H1 (cell line): ENCODE measurements around the gene CREBL2. TPM values are rescaled to one million over a fixed set of nuclear protein-coding genes. Genes with fewer than 3 reads are reported as not detected.

ENCODE experiments used
- CTCF ChIA-PET: fragments of 300-600 bp; sonication (Branson Sonifier 250); formaldehyde crosslinking; loops from one replicate; lab custom pipeline; 2021; ENCODE audit not compliant: partially characterized antibody; lab: Charles Lee
- POLR2A ChIA-PET: fragments of 300-600 bp; sonication (Branson Sonifier 250); formaldehyde crosslinking; loops from one replicate; lab custom pipeline; 2021; ENCODE audit warnings: inconsistent platforms; ENCODE audit not compliant: partially characterized antibody; lab: Charles Lee
- DNase-seq, 2 experiments: peaks; one replicate each; pipeline versions ENCODE4 v3.0.0 to v3.0.0-alpha.2; 2010 to 2022; ENCODE audit warnings: low spot score in 2 of 2, low read depth in 1 of 2, mixed read lengths in 1 of 2
- FAIRE-seq: peaks from 2 replicates; lab custom pipeline; 2011; peaks lifted over from hg19 to GRCh38; lab: Jason Lieb, UNC
- H2AFZ ChIP-seq: 2 replicates; pipeline ENCODE4 v1.8.1; 2012; ENCODE audit warnings: low read length, inconsistent platforms
- H2AK5ac ChIP-seq: 2 replicates; pipeline ENCODE4 v1.6.1; 2013; ENCODE audit warnings: low read depth, low read length
- H2BK120ac ChIP-seq: replicated peaks from 2 replicates; pipeline ENCODE3; 2013; ENCODE audit warnings: low read depth, low read length, inconsistent platforms
- H2BK12ac ChIP-seq: 2 replicates; pipeline ENCODE4 v1.6.1; 2013; ENCODE audit warnings: low read depth, low read length
- H2BK15ac ChIP-seq: 2 replicates; pipeline ENCODE4 v1.6.1; 2013; ENCODE audit warnings: low read length
- H2BK20ac ChIP-seq: 2 replicates; pipeline ENCODE4 v1.6.1; 2013; ENCODE audit warnings: low read length
- H2BK5ac ChIP-seq: 2 replicates; pipeline ENCODE4 v1.6.1; 2013; ENCODE audit warnings: low read depth, low read length
- H3K14ac ChIP-seq: 2 replicates; pipeline ENCODE4 v1.6.1; 2013; ENCODE audit warnings: inconsistent platforms; ENCODE audit not compliant: insufficient read length
- H3K18ac ChIP-seq: 2 replicates; pipeline ENCODE4 v1.6.1; 2013; ENCODE audit warnings: low read length; ENCODE audit errors: extremely low read depth
- H3K23ac ChIP-seq: 2 replicates; pipeline ENCODE4 v1.6.1; 2013; ENCODE audit warnings: inconsistent platforms; ENCODE audit not compliant: insufficient read length
- H3K23me2 ChIP-seq: 2 replicates; pipeline ENCODE4 v1.6.1; 2013; ENCODE audit warnings: low read depth, low read length
- H3K27ac ChIP-seq: 2 replicates; pipeline ENCODE4 v1.6.1; 2011; ENCODE audit warnings: low read depth, low read length, inconsistent platforms
- H3K27me3 ChIP-seq, 4 experiments: replicated peaks in 1 of 4; 1 replicate in 1 of 4; 2 replicates in 3 of 4; pipeline versions ENCODE4 v1.6.1 to v1.8.1; 2011 to 2013; ENCODE audit warnings: low read length in 3 of 4, mild to moderate bottlenecking in 3 of 4, inconsistent platforms in 2 of 4, mixed read lengths in 2 of 4, moderate library complexity in 1 of 4; ENCODE audit not compliant: control insufficient read depth in 3 of 4, insufficient read depth in 3 of 4; ENCODE audit errors: extremely low read depth in 1 of 4
- H3K36me3 ChIP-seq, 4 experiments: 2 replicates each; pipeline versions ENCODE4 v1.6.1 to v1.8.1; 2011 to 2013; ENCODE audit warnings: mild to moderate bottlenecking in 4 of 4, low read length in 3 of 4, moderate library complexity in 2 of 4, control low read depth in 1 of 4, inconsistent platforms in 1 of 4; ENCODE audit not compliant: insufficient read depth in 4 of 4, control insufficient read depth in 2 of 4
- H3K4ac ChIP-seq: replicated peaks from 2 replicates; pipeline ENCODE3; 2013; ENCODE audit warnings: low read length, low read depth, mixed read lengths, inconsistent platforms; ENCODE audit not compliant: insufficient read length
- H3K4me1 ChIP-seq, 4 experiments: replicated peaks in 1 of 4; 1 replicate in 1 of 4; 2 replicates in 3 of 4; pipeline versions ENCODE4 v1.6.1 to v1.8.1; 2011 to 2013; ENCODE audit warnings: low read length in 3 of 4, inconsistent platforms in 2 of 4, mixed read lengths in 1 of 4; ENCODE audit not compliant: insufficient read depth in 4 of 4, control insufficient read depth in 3 of 4
- H3K4me2 ChIP-seq, 2 experiments: 2 replicates each; pipeline versions ENCODE4 v1.6.1 to v1.8.1; 2011 to 2013; ENCODE audit warnings: low read depth in 2 of 2, low read length in 2 of 2, control low read depth in 1 of 2, inconsistent platforms in 1 of 2, mild to moderate bottlenecking in 1 of 2; ENCODE audit not compliant: insufficient read depth in 1 of 2
- H3K4me3 ChIP-seq, 4 experiments: fragments of 200-600, 300-600 bp in 1 of 4; sonication (generic), shearing (Covaris generic), sonication (Bioruptor Twin) in 1 of 4; 2 replicates each; pipeline versions ENCODE4 v1.5.1 to v1.8.1; 2011 to 2016; ENCODE audit warnings: low read length in 4 of 4, low read depth in 3 of 4, control low read depth in 2 of 4, inconsistent platforms in 2 of 4, mild to moderate bottlenecking in 2 of 4, mixed read lengths in 1 of 4, moderate library complexity in 1 of 4; ENCODE audit not compliant: insufficient read depth in 2 of 4; ENCODE audit errors: extremely low read depth in 1 of 4
- H3K56ac ChIP-seq: replicated peaks from 2 replicates; pipeline ENCODE3; 2013; ENCODE audit warnings: low read depth, mild to moderate bottlenecking, mixed read lengths, low read length, inconsistent platforms; ENCODE audit not compliant: insufficient read length
- H3K79me1 ChIP-seq: 2 replicates; pipeline ENCODE4 v1.6.1; 2013; ENCODE audit warnings: low read depth, low read length, control low read depth
- H3K79me2 ChIP-seq, 2 experiments: 2 replicates each; pipeline versions ENCODE4 v1.6.1 to v1.8.1; 2012 to 2013; ENCODE audit warnings: low read length in 2 of 2, mild to moderate bottlenecking in 2 of 2, inconsistent platforms in 1 of 2; ENCODE audit not compliant: insufficient read depth in 2 of 2, control insufficient read depth in 1 of 2
- H3K9ac ChIP-seq, 4 experiments: replicated peaks in 1 of 4; 1 replicate in 1 of 4; 2 replicates in 3 of 4; pipeline versions ENCODE4 v1.6.1 to v1.8.1; 2011 to 2013; ENCODE audit warnings: low read depth in 3 of 4, low read length in 3 of 4, control low read depth in 2 of 4, mild to moderate bottlenecking in 2 of 4, moderate library complexity in 2 of 4, inconsistent platforms in 1 of 4; ENCODE audit errors: extremely low read depth in 1 of 4
- H3K9me3 ChIP-seq, 2 experiments: 2 replicates each; pipeline versions ENCODE4 v1.6.1 to v1.8.1; 2012 to 2013; ENCODE audit warnings: mild to moderate bottlenecking in 2 of 2, moderate library complexity in 2 of 2, control low read depth in 1 of 2, inconsistent platforms in 1 of 2, low read depth in 1 of 2, low read length in 1 of 2, mixed read lengths in 1 of 2; ENCODE audit not compliant: insufficient read depth in 2 of 2
- H4K20me1 ChIP-seq, 2 experiments: replicated peaks in 1 of 2; 2 replicates each; pipeline versions ENCODE3 to v1.8.1; 2011 to 2013; ENCODE audit warnings: inconsistent platforms in 2 of 2, low read length in 2 of 2, mild to moderate bottlenecking in 1 of 2; ENCODE audit not compliant: insufficient read depth in 2 of 2, control insufficient read depth in 1 of 2
- H4K5ac ChIP-seq: 2 replicates; pipeline ENCODE4 v1.6.1; 2013; ENCODE audit warnings: low read length, low read depth, mixed read lengths, inconsistent platforms; ENCODE audit not compliant: insufficient read length
- H4K8ac ChIP-seq: 2 replicates; pipeline ENCODE4 v1.8.0; 2013; ENCODE audit warnings: mild to moderate bottlenecking, moderate library complexity, low read length, inconsistent platforms; ENCODE audit not compliant: insufficient read depth; ENCODE audit errors: extremely low read depth
- H4K91ac ChIP-seq: replicated peaks from 2 replicates; pipeline ENCODE3; 2013; ENCODE audit warnings: low read length, mixed read lengths, inconsistent platforms; ENCODE audit not compliant: insufficient read length
- EGR1 ChIP-seq: IDR thresholded peaks from 2 replicates; pipeline ENCODE4 v1.6.1; 2011; ENCODE audit warnings: low read depth, low read length, borderline replicate concordance
- RBBP5 ChIP-seq: IDR thresholded peaks from 2 replicates; pipeline ENCODE4 v1.7.1; 2012; ENCODE audit warnings: low read depth, mild to moderate bottlenecking, inconsistent platforms, low read length, moderate library complexity, borderline replicate concordance
- SAP30 ChIP-seq: fragments of 300-600 bp; sonication (generic); IDR thresholded peaks from 2 replicates; pipeline ENCODE4 v1.7.1; 2012; ENCODE audit warnings: low read length, moderate library complexity, mild to moderate bottlenecking, inconsistent platforms; ENCODE audit not compliant: insufficient read depth, insufficient replicate concordance
- SRF ChIP-seq: IDR thresholded peaks from 2 replicates; pipeline ENCODE4 v1.6.1; 2011; ENCODE audit warnings: mild to moderate bottlenecking, low read depth, low read length, moderate library complexity
- TBP ChIP-seq: IDR thresholded peaks from 2 replicates; pipeline ENCODE4 v1.6.1; 2011; ENCODE audit warnings: low read depth, low read length, improper control_type of control experiment
- YY1 ChIP-seq: IDR thresholded peaks from 2 replicates; pipeline ENCODE4 v1.6.1; 2011; ENCODE audit warnings: low read depth, mild to moderate bottlenecking, low read length
- ZNF274 ChIP-seq: IDR thresholded peaks from 2 replicates; pipeline ENCODE4 v1.7.0; 2012; ENCODE audit warnings: low read length, borderline replicate concordance; ENCODE audit errors: extremely low read depth
- WGBS, 2 experiments: shearing (Covaris generic) in 1 of 2; methylation state at CpG; one replicate each; pipeline versions ENCODE4 v1.1.6 to v1.1.7; 2013 to 2015; ENCODE audit warnings: low lambda C conversion rate in 2 of 2, mixed read lengths in 2 of 2, inconsistent platforms in 1 of 2, low coverage in 1 of 2, missing lambda C conversion rate in 1 of 2; ENCODE audit not compliant: insufficient replicate concordance in 2 of 2, insufficient coverage in 1 of 2, insufficient read length in 1 of 2; ENCODE audit errors: extremely low coverage in 1 of 2, missing lambda C conversion rate in 1 of 2; 5-methylcytosine and 5-hydroxymethylcytosine counted together
- polyA plus RNA-seq, 7 experiments: library from polyadenylated mRNA; depleted of rRNA in 3 of 7; stranded (reverse) in 5 of 7; unstranded in 2 of 7; fragments of >200 nt in 5 of 7; fragments of 200-250 nt in 2 of 7; gene quantifications; 1 replicate in 5 of 7; 2 replicates in 1 of 7; 4 replicates in 1 of 7; pipeline versions ENCODE4 v1.2.1 to v1.2.3, GENCODE V29; 2011 to 2013; ENCODE audit warnings: missing spikeins in 2 of 7, mixed read lengths in 2 of 7
- total RNA-seq: library from RNA; stranded (reverse); fragmentation: NEBNext Ultra II Directional; extraction: Animal tissue kit (Norgen Biotek cat#: 25700); gene quantifications from 2 replicates; pipeline ENCODE4 v1.2.1, GENCODE V29; 2021
- TF ChIP-seq, protein P1 (sequence below), 3 experiments: IDR thresholded peaks; 1 replicate in 2 of 3; 2 replicates in 1 of 3; pipeline versions ENCODE4 v1.5.1 to v1.6.1; 2011; ENCODE audit warnings: low read length in 3 of 3, mild to moderate bottlenecking in 3 of 3, inconsistent platforms in 2 of 3, low read depth in 1 of 3, moderate library complexity in 1 of 3; ENCODE audit not compliant: insufficient read depth in 1 of 3; ENCODE audit errors: control extremely low read depth in 1 of 3
- TF ChIP-seq, protein P2 (sequence below): IDR thresholded peaks from 2 replicates; pipeline ENCODE4 v1.6.1; 2012; ENCODE audit warnings: inconsistent platforms
- TF ChIP-seq, protein P3 (sequence below): IDR thresholded peaks from 2 replicates; pipeline ENCODE4 v1.6.1; 2011; ENCODE audit warnings: low read depth, mild to moderate bottlenecking, low read length; ENCODE audit not compliant: insufficient read depth

CREBL2 gene
- total and polyA plus RNA-seq, 2 of the 8 experiments (the other 6 are each of a cell fraction or from before 2014, with no cell fraction given) = 9.8 to 18.3 TPM

DNA sequence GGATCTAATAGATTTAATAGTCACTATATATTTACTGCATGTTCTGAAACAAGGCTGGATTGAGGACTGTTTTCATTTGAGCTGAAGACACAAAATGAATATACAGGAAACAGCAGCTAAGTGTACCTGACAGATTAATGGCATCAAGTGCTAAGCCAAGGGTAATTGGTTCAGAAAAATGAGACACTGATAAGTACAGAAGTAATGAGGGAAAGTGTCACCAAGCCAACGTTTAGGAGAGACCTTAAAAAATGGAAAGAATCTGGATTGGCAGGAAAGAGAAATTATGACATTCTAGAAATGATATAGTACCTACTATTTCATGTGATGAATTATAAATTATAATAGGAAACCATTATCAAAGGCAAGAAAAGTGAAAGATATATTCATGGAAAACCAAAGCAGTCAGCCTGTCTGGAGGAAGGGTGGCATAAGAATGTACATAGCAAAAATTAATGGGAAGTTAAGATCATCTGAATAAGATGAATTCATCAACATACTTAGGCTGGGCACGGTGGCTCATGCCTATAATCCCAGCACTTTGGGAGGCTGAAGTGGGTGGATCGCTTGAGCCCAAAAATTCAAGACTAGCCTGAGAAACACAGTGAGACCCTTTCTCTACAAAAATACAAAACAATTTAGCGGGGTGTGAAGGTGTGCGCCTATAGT is 28.0 kb upstream of the CREBL2 start:
- Histone ChIP-seq H3K36me3 (no peaks in the 10 kb centered on the region), H2BK15ac (no peak overlapping the region), H2BK120ac (no peak overlapping the region), H3K14ac (no peak overlapping the region), H3K27ac (no peak overlapping the region), H4K91ac (no peak overlapping the region), H3K9ac (no peak overlapping the region), H2AK5ac (no peak overlapping the region), H4K8ac (no peak overlapping the region), H2BK12ac (peak overlapping the region; percentile 75; the same call in 1 of the 2 replicates), H2AFZ (no peak overlapping the region), H3K4me2 (no peak overlapping the region), H3K4me3 (no peak overlapping the region), H3K18ac (no peak overlapping the region), H3K79me2 (no peaks in the 10 kb centered on the region), H4K20me1 (no peaks in the 10 kb centered on the region), H3K4me1 (no peaks in the 10 kb centered on the region; a peak in 1 of 7 replicates), H2BK5ac (no peak overlapping the region), H3K4ac (no peak overlapping the region), H4K5ac (no peak overlapping the region), H3K9me3 (no peaks in the 10 kb centered on the region), H3K56ac (no peak overlapping the region), H3K79me1 (no peaks in the 10 kb centered on the region), H3K23me2 (no peaks in the 10 kb centered on the region), H3K27me3 (no peaks in the 10 kb centered on the region), H2BK20ac (no peak overlapping the region), H3K23ac (no peak overlapping the region)
- ChIA-PET POLR2A (no interaction called here), CTCF (no interaction called here)
- DNase-seq (no peak), FAIRE-seq (no peak)
- WGBS, 2 experiments = 85% methylated on average over 5 of the region's 5 CpGs; no CpG with 5 or more reads in 1 of the 2 experiments
- TF ChIP-seq, protein P1, sequence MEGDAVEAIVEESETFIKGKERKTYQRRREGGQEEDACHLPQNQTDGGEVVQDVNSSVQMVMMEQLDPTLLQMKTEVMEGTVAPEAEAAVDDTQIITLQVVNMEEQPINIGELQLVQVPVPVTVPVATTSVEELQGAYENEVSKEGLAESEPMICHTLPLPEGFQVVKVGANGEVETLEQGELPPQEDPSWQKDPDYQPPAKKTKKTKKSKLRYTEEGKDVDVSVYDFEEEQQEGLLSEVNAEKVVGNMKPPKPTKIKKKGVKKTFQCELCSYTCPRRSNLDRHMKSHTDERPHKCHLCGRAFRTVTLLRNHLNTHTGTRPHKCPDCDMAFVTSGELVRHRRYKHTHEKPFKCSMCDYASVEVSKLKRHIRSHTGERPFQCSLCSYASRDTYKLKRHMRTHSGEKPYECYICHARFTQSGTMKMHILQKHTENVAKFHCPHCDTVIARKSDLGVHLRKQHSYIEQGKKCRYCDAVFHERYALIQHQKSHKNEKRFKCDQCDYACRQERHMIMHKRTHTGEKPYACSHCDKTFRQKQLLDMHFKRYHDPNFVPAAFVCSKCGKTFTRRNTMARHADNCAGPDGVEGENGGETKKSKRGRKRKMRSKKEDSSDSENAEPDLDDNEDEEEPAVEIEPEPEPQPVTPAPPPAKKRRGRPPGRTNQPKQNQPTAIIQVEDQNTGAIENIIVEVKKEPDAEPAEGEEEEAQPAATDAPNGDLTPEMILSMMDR (IDR thresholded peaks at IDR 0.05; ENCODE audit: control extremely low read depth in 1 of 3, insufficient read depth in 1 of 3, low read depth in 1 of 3, low read length in 3 of 3) = no peak
- TF ChIP-seq TBP (no peak), SRF (no peak), YY1 (no peak), RBBP5 (no peak), SAP30 (no peak), ZNF274 (no peak), EGR1 (no peak)
- TF ChIP-seq, protein P2, sequence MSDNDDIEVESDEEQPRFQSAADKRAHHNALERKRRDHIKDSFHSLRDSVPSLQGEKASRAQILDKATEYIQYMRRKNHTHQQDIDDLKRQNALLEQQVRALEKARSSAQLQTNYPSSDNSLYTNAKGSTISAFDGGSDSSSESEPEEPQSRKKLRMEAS = no peak
- TF ChIP-seq, protein P3, sequence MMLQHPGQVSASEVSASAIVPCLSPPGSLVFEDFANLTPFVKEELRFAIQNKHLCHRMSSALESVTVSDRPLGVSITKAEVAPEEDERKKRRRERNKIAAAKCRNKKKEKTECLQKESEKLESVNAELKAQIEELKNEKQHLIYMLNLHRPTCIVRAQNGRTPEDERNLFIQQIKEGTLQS = no peak
